KMS-11 (cell line): ENCODE results near the gene RPS6KA2.

Experiments
- H2AFZ ChIP-seq: fragments of 200-600 bp; sonication (generic); 2 replicates; pipeline ENCODE4 v1.6.1; 2016; ENCODE audit warnings: antibody characterized with exemption, mixed run types, low read depth
- H3K27ac ChIP-seq: fragments of 200-600 bp; sonication (generic); 2 replicates; pipeline ENCODE4 v1.6.1; 2016; ENCODE audit warnings: mild to moderate bottlenecking, mixed run types
- H3K27me3 ChIP-seq: fragments of 200-600 bp; sonication (generic); 2 replicates; pipeline ENCODE4 v1.6.1; 2017; ENCODE audit warnings: mild to moderate bottlenecking, low read depth, mixed run types, moderate library complexity; ENCODE audit not compliant: insufficient read depth
- H3K36me3 ChIP-seq: fragments of 200-600 bp; sonication (generic); 2 replicates; pipeline ENCODE4 v1.6.1; 2017; ENCODE audit warnings: mild to moderate bottlenecking, mixed run types; ENCODE audit not compliant: insufficient read depth
- H3K4me1 ChIP-seq: fragments of 200-600 bp; sonication (generic); 2 replicates; pipeline ENCODE4 v1.6.1; 2016; ENCODE audit warnings: mild to moderate bottlenecking, low read depth, mixed run types; ENCODE audit not compliant: poor library complexity, severe bottlenecking
- H3K4me2 ChIP-seq: fragments of 200-600 bp; sonication (generic); 2 replicates; pipeline ENCODE4 v1.7.0; 2016; ENCODE audit warnings: mild to moderate bottlenecking, mixed run types
- H3K4me3 ChIP-seq: fragments of 200-600 bp; sonication (generic); IDR thresholded peaks from 2 replicates; pipeline ENCODE4 v1.6.1; 2017; ENCODE audit warnings: low read depth, low read length, mixed read lengths; ENCODE audit not compliant: insufficient read depth
- H3K79me2 ChIP-seq: fragments of 200-600 bp; sonication (generic); 2 replicates; pipeline ENCODE4 v1.6.1; 2016; ENCODE audit warnings: low read depth, mixed run types; ENCODE audit not compliant: insufficient read depth
- H3K9ac ChIP-seq: fragments of 200-600 bp; sonication (generic); 2 replicates; pipeline ENCODE4 v1.6.1; 2016; ENCODE audit warnings: mild to moderate bottlenecking, mixed run types
- H4K20me1 ChIP-seq: fragments of 200-600 bp; sonication (generic); 2 replicates; pipeline ENCODE4 v1.6.1; 2016; ENCODE audit warnings: mild to moderate bottlenecking, mixed run types; ENCODE audit not compliant: insufficient read depth
- CTCF ChIP-seq: fragments of 200-600 bp; sonication (generic); conservative IDR thresholded peaks from 2 replicates; pipeline ENCODE4 v1.6.1; 2017; ENCODE audit warnings: low read depth, mild to moderate bottlenecking, antibody characterized with exemption, low read length, moderate library complexity, mixed read lengths

RPS6KA2 gene

GRCh38 chr6:166413491-166413951 lies 213.5 kb downstream of the RPS6KA2 start:
- H3K4me3 ChIP-seq: no peak overlapping the region
- no peak overlapping the region for H3K9ac ChIP-seq
- H3K36me3 ChIP-seq: no peaks in the 10 kb centered on the region
- no peak overlapping the region for H3K4me2 ChIP-seq
- H3K4me1 ChIP-seq: peaks cover 31% of the 10 kb centered on the region
- TF ChIP-seq CTCF: no peak
- H3K27ac ChIP-seq: no peak overlapping the region
- no peaks in the 10 kb centered on the region for H4K20me1 ChIP-seq
- H3K79me2 ChIP-seq: no peaks in the 10 kb centered on the region
- H2AFZ ChIP-seq: no peak overlapping the region
- H3K27me3 ChIP-seq: no peaks in the 10 kb centered on the region

GRCh38 chr6:166412911-166413384 lies 214.1 kb downstream of the RPS6KA2 start:
- Histone ChIP-seq H3K4me2 (no peak overlapping the region), H2AFZ (no peak overlapping the region), H4K20me1 (no peaks in the 10 kb centered on the region), H3K27ac (no peak overlapping the region), H3K79me2 (no peaks in the 10 kb centered on the region), H3K9ac (no peak overlapping the region), H3K27me3 (no peaks in the 10 kb centered on the region), H3K4me1 (peaks cover 25% of the 10 kb centered on the region), H3K4me3 (no peak overlapping the region), H3K36me3 (no peaks in the 10 kb centered on the region)
- TF ChIP-seq CTCF: no peak

GRCh38 chr6:166412156-166412910 lies 214.7 kb downstream of the RPS6KA2 start:
- Histone ChIP-seq H3K27ac (no peak overlapping the region), H3K27me3 (no peaks in the 10 kb centered on the region), H4K20me1 (no peaks in the 10 kb centered on the region), H3K79me2 (no peaks in the 10 kb centered on the region), H3K4me1 (peaks cover 19% of the 10 kb centered on the region), H3K4me3 (no peak overlapping the region), H3K36me3 (no peaks in the 10 kb centered on the region), H3K9ac (no peak overlapping the region), H2AFZ (no peak overlapping the region), H3K4me2 (no peak overlapping the region)
- TF ChIP-seq CTCF: no peak

GRCh38 chr6:166411721-166412151 lies 215.3 kb downstream of the RPS6KA2 start:
- Histone ChIP-seq H3K36me3 (no peaks in the 10 kb centered on the region), H3K27ac (no peak overlapping the region), H3K27me3 (no peaks in the 10 kb centered on the region), H3K79me2 (no peaks in the 10 kb centered on the region), H3K4me3 (no peak overlapping the region), H4K20me1 (no peaks in the 10 kb centered on the region), H3K4me2 (no peak overlapping the region), H3K4me1 (peaks cover 13% of the 10 kb centered on the region), H2AFZ (no peak overlapping the region; the same call in 1 of the 2 replicates), H3K9ac (no peak overlapping the region)
- no peak for TF ChIP-seq CTCF
